ENCODE measurements around the gene L3MBTL4. TPM values are rescaled to one million over a fixed set of nuclear protein-coding genes. Genes with fewer than 3 reads are reported as not detected.

Gene L3MBTL4
- total and polyA plus RNA-seq, 10 of the 15 experiments (the other 5 are each of a cell fraction or from before 2014, with no cell fraction given), result 1.3 to 8.7 (median 3.8) TPM

- DNase-seq (ENCODE audit: low read depth, low spot score), result no peak
- Histone ChIP-seq H4K20me1 (ENCODE audit: control insufficient read depth, insufficient read depth) (no peaks in the 10 kb centered on the region), H3K4me3 (no peak overlapping the region), H2AFZ (ENCODE audit: control insufficient read depth, low read depth, low read length) (no peak overlapping the region), H3K79me2 (ENCODE audit: control insufficient read depth, insufficient read depth, low read length) (no peaks in the 10 kb centered on the region), H3K9me3 (replicated peaks; ENCODE audit: control insufficient read depth, insufficient read depth, low read length) (no peaks in the 10 kb centered on the region; the same call in 1 of the 3 replicates), H3K4me1 (ENCODE audit: control insufficient read depth, insufficient read depth, low read length) (no peaks in the 10 kb centered on the region), H3K36me3 (ENCODE audit: control insufficient read depth in 2 of 2, insufficient read depth in 2 of 2, low read length in 1 of 2) (no peaks in the 10 kb centered on the region), H3K9ac (ENCODE audit: control insufficient read depth, insufficient read depth, low read length) (no peak overlapping the region), H3K27ac (ENCODE audit: control insufficient read depth, insufficient read depth) (no peak overlapping the region), H3K4me2 (ENCODE audit: control insufficient read depth, insufficient read depth) (no peak overlapping the region), H3K27me3 (replicated peaks in 1 of 2; ENCODE audit: control insufficient read depth in 2 of 2, insufficient read depth in 2 of 2, low read length in 1 of 2) (no peaks in the 10 kb centered on the region)
- in situ Hi-C loops (cut with MboI), result no loop called here
- no TSS peak for BruUV-seq (replicated peaks)
- no peak for ATAC-seq
- WGBS (ENCODE audit: insufficient coverage, insufficient replicate concordance, low lambda C conversion rate, missing lambda C conversion rate), result 31% methylated on average over 2 of the region's 2 CpGs
- ChIA-PET SMC1A (ENCODE audit: uncharacterized antibody, unreplicated experiment) (interaction anchor here (1.0 kb wide), 1 partner anchor 88 kb away, joined by 3 read pairs; no protein-coding TSS in a partner anchor), CTCF (no interaction called here), POLR2A (no interaction called here), RAD21 (ENCODE audit: unreplicated experiment) (no interaction called here)
- FAIRE-seq, result no peak
- intact Hi-C loops (cut with micrococcal nuclease; ENCODE audit: unreplicated experiment), result no loop called here
- TF ChIP-seq ASH2L (IDR thresholded peaks at IDR 0.05; ENCODE audit: borderline replicate concordance, low read depth) (no peak), CTCF (IDR thresholded peaks at IDR 0.05 in 2 of 3, conservative IDR thresholded peaks at IDR 0.05 in 1 of 3; ENCODE audit: control insufficient read depth in 2 of 3, extremely low read depth in 1 of 3, insufficient read depth in 1 of 3, low read depth in 3 of 3, low read length in 3 of 3) (no peak), CBX3 (IDR thresholded peaks at IDR 0.05; ENCODE audit: borderline replicate concordance, low read depth) (no peak), NFXL1 (IDR thresholded peaks at IDR 0.05; ENCODE audit: borderline replicate concordance) (no peak), TCF3 (IDR thresholded peaks at IDR 0.05; ENCODE audit: borderline replicate concordance, insufficient read depth, low read depth, low read length) (no peak), IKZF1 (conservative IDR thresholded peaks at IDR 0.05) (no peak)
Measured at GRCh38 chr18:6313415-6313814, 101.3 kb downstream of the L3MBTL4 start.
